Fibroblast of skin of back (primary cell): ENCODE measurements around the gene NPR2.
A peak's percentile ranks its signal among the peaks of the same experiment; 100 is the strongest.

ENCODE experiments used
- DNase-seq: peaks from one replicate; pipeline ENCODE4 v3.0.0-alpha.2; 2013

NPR2 gene

DNA sequence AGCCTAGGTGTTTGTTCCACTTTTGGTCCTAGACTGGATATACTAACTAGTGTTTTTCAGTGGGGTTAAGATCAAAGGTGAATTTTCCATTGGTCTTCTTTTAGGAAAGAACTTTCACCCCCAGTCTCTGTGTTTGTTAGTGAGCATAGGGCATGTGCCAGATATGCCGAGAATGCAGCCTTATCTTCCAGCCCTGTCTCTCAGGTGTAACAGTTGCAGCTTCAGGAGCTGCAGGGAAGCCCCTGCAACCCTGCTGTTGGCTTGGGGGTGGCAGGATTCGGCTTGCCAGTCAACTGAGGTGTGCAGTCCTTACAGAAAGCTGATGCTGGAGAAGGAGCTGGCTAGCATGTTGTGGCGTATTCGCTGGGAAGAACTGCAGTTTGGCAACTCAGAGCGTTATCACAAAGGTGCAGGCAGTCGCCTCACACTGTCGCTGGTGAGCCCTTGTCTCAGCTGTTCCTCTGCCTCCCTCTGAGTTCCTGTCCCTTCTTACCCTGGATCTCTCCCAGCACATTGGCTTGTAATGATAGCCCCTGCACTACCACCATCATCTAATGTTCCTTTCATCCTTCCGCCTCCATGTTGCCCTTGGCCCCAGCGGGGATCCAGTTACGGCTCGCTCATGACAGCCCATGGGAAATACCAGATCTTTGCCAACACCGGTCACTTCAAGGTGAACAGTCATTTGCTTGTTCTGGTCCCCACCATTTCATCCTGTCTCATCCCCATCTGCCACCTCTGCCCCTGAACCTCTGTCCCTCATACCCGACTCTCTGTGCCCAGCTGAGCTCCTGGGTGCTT, 10.1 kb downstream of the NPR2 start:
- DNase-seq: no peak

DNA sequence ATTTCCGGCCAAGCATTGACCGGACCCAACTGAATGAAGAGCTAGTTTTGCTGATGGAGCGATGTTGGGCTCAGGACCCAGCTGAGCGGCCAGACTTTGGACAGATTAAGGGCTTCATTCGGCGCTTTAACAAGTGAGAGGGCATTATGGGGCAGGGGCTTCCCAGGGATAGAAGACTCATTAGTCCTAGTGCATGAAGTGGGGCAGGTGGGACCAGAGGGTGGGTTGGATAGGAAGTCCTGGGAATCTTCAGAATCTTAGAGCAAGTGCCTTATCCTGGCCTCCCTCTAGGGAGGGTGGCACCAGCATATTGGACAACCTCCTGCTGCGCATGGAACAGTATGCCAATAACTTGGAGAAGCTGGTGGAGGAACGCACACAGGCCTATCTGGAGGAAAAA, 14.7 kb downstream of the NPR2 start:
- DNase-seq: no peak

DNA sequence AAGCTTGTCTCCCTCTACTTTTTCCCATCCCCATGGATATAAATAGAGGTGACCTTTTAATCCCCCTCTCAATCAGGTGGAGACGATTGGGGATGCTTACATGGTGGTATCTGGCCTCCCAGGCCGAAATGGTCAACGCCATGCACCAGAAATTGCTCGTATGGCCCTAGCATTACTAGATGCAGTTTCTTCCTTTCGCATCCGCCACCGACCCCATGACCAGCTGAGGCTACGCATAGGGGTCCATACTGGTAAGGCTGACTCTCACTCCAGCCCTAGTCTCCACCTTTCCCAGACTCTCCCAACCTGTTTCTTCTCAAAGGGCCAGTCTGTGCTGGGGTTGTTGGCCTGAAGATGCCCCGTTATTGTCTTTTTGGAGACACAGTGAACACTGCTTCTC, 17.0 kb downstream of the NPR2 start:
- no peak for DNase-seq

DNA sequence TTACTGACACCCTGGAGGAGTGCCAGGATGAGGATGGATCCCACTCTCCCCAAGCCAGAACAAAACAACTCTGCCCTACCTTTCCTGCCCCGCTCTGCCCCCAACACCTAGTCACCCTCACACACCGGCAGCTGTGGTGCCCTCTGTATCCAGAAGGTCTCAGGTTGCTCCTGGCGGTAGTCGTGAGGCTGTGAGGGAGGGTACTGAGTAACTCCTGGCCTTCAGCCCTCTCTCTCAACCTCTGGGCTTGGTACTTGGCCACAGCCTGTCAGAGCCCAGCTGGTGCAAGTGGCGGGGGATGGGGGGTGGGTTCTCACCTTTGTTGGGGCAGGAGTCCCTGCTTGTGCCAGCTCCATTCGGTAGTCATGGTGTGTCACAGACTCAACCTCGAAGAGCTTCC, 18.7 kb downstream of the NPR2 start:
- no peak for DNase-seq

DNA sequence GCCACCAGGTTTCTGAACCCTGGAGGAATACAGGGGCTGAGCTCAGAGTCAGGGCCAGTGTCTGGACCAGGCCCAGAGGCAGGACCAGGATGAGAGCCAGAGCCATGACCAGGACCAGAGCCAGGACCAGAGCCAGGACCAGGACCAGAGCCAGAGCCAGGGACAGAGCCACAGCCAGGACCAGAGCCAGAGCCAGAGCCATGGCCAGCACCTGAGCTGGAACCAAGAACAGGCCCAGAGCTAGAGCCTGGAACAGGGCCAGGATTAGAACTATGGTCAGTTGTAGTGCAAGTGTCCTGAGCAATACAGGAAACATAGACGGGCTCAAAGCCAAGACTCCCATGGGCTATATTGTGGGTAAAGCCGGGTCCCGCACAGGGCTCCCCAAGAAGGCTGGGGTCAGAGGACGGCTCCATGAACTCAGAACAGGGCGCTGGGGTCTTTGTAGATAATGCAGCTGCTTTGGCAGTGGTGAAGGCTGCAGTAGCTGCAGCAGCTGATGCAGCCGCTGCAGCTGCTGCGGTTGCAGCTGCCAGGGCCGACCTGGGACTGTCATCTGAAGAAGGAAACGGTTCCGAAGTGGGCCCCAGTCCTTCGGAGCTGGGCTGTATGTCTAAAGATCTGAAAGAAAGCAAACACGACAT, 20.1 kb downstream of the NPR2 start:
- no peak for DNase-seq

DNA sequence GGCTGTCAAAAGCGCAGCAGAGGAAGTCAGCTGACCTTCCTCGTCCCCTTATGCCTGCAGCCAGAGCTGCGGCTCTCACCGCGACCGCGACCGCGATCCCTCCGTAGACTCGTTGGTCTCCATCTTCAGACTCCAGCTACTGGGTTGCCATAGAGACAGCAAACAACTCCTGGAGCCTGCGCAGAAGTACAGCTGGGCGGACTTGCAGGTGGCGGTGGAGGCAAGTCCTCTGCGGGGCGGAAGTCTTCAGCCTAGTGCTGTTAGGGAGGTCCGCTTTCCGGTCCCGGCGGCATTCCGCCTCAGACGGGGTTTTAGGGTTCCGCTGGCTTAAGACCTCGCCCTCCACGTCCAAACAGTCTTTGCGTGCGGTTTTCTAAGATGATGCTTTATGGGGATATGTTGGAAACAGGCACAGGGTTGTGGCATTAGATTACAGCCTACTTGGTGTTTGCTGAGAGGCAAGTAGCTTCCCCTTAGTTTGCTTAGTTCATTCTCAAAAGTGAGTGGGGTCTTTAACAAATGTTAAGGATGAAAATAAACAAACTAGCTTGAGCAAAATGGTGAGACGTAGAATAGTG, 20.7 kb downstream of the NPR2 start, which contains the start of gene SPAG8:
Gene SPAG8 (minus strand): TSS at position 238 of the 578 bp plus-strand sequence. CDS start 115 bp downstream, at position 123.
- DNase-seq: peak; percentile 96

DNA sequence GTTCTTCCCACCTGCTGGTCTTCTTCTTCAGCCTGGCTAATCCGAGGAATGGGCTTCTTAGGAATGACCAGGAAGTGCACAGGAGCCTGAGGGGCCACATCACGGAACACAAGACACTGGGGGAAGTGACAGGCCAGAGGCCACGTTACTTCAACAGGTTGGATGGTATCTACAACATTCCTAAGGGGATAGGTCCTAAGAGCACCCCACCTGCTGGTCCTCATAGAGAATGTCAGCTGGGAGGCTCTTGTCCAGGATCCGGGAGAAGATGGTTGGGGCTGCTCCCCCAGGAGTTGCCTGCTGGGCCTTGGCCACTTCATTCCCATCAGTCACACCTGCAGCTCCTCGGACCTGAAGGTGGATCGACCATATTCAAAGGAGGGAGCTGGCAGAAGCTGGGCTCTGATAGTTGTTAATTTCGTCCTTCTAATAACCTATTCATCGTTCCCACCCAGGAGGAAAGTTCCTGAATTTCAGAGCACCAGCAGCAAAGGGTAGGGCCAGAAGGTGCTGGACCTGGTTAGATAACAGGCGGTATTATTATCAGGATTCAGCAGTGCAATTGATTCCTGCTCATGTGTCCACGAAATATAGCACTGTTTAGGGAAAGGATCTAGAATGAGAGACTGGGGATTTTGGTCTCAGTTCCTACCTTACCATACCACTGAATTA, 22.2 kb downstream of the NPR2 start:
- DNase-seq: peak; percentile 37

DNA sequence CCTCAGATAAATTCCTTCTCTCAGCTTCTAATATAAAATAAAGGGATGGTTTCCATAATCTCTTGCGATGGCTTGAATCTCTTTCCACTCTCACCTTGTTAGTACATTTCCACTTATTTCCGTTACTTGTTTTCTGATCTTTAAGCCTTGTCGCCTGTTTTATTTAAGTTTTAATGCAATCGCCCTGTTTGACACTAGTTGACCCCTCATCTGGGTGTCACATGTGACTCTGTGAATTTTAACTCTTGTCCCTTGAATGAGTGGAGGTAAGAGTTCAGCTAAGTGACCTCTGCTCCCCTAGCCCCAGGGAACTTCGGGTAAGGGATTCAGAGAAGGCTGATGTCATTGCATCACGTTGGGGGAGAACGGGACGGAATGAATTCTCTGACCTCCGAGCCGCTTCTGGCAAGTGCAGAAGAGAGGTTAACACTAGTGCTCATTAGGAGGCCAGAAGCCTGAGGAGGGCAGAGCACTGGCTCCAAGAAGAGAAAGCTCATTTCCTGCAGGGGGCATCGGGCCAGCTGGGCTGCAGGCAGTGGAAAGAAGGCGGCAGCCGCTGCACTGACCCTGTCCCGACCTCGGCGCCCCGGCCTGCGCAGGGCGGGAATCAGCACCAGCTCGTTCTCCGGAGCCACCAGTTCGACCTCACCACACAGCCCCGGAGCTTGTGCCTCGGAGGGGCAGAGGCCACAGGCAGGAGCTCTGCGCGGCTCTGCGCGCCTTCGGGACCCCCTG, 22.9 kb downstream of the NPR2 start:
- DNase-seq: peak; percentile 64

DNA sequence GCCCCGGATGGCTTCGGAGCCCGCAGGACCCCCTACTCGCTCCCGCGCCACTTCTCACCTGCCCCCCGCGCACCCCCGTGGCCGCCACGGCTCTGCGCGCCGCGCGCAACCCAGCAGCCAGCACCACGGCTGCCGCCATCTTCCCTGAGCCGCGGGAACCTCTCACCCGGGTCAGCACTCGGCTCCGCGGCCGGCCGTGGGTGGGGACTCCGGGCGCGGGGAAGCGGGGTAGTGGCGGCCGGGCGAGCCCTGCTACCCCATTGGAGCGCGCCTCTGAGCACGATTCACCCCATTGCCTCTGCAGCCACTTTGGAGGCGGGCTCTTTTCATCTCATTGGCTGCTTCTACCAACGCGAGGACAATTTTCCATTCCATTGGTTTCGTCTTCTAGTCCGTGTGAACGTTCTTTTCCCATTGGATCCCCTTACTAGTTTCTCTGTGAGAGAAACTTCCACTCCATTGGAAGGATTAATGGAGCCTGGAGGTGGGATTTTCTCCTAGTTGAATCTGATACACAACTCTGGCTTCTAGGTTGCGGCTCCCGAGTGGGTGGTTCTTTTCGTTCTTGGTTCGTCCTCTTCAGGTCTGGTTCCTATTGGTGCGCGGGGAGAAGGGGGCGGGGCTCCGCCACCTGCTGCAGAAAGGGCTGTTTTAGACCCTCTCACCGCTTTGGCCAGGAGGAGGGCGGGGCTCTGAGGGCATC, 23.6 kb downstream of the NPR2 start, which contains the start of gene HINT2:
Gene HINT2 (minus strand): TSS at position 202 of the 703 bp plus-strand sequence. CDS start 63 bp downstream, at position 139.
- peak; percentile 100 for DNase-seq

DNA sequence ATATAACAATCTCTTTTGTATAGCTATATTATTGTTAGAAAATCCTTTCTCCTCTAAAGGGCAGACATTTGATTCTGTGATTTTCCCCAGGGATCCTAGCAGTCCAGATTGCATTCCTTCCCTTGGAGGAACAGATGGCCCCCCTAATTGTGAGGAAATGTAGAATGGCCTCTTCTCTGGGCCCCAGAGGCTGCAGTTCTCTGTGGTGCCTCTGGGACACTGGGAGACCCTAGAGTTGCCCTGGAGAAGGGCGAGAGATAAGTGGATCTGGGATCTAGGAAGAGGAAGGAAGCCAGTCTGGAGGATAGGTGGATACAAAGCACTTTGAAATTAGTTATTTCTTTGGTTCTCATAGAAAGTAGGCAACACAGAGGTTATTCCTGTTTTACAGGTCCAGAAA, 25.3 kb downstream of the NPR2 start:
- DNase-seq: peak; percentile 29

DNA sequence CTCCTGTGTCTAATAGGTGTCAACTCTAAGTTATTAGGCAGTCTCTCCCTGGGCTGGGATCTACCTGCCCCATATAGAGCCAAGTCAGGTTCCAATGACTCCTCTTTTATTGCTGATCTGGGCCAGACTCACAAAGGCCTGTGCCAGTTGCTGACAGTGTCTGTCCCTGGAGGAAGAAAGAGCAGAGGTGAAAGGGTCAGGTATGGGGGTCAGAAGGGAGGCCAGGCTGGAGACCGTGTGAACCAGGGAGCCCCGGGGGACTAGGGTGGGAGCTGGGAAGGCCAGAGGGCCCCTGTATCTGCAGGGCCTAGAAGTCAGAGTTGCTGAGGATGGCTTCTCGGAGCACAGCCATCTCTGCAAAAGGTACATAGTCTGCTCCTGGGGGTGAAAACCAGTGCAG, 26.9 kb downstream of the NPR2 start:
- DNase-seq: no peak

DNA sequence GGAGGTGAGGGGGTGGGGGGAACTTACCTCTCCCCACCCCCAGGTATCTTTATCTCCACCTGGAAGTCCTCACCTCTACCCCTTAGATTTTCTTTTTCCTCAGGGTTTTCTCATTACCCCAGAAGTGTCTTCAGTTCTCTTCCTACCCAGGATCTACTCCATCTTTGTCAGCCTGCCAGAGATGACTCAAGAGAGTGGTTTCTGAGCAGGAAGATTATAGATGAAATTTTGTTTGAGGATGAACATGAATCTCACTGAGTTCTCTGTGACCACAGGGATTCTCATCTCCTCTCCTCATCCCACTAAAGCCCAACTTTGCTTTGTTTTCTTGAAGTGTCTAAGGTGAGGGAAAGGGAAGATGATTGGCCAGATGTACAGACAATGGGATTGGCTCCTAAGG, 28.7 kb downstream of the NPR2 start:
- DNase-seq: peak; percentile 72

DNA sequence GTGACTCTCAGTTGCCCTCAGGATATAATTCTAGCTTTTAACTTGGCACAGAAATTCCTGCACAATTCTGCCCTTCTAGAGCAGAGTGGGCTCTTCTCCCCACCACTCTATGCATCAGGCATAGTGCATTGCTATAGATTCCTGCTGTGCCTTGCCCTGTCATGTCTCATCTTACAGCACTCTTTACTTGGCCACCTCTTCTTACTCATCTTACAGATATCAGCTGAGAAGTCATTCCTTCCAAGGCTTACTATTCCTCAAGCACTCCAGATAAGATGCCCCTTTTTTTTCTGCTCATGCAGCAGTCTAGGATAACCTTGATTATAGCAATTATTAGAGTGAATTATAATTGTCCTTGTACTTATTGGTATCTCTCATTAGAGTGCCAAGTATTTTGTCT, 31.5 kb downstream of the NPR2 start:
- DNase-seq: no peak

DNA sequence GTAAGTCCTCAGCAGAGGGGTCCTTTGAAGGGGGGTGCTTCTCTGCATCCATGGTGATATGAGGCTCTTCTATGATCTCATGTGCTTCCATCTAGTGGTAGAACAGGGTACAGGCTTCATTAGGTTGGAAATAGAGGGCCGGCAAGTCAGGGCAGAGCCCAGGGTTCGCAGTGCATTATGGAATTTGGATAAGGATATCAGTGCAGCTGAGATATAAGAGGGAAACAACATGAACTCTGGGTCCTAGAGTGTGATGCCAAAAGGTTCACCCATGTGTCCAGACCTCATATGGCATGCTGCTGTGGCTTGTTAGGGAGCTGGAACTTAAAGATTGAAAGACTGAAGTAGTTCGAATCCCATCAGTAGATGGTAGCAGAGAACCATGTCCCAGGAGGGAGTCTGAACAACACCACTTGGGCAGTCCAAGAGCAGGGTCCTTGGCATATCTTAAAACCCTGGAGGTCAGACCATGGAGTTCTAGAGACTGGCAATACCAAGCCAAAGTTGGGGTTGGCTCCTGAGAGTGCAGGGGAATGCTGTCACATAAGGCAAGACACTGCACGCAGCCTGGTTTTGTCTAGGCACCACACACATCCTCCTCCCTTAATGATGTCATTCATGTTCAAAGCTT, 34.8 kb downstream of the NPR2 start:
- DNase-seq: peak; percentile 69

DNA sequence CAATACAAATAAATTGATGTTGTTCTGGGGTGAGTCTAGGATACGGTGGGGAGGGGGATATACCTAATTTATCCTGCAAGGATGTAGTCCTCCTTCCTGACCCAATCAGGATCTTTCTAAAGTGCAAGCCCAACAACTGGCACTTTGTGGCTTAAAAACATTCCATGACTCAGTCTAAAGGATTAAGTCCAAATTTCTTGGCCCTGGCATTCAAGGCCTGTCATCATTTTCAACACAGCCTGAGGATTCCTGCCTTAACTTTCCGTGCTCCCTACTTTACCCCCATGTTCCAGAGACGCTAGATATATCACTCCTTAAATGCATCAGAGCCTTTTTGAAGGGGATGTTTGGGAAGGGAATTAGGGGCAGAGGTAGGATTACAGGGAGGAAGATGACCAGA, 36.1 kb downstream of the NPR2 start:
- peak; percentile 67 for DNase-seq

DNA sequence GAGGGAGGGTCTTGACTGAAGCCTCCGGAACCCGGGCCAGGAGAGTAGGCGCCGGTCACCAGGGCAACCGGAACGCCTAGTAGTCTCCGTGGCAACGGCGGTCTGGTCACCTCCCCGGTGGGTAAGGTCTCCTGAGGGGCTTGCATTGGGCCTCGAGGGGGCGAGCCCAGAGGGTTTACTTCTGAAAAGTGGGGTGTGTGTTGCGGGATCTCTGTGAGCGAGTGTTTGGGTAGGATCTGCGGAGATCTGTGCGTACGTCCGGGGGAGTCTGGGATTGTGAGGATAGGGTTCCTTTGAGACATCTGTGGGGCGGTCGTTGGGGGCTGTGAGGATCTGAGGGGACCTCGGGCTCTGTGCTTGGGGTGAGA, 37.3 kb downstream of the NPR2 start, which contains the start of gene FAM221B:
Gene FAM221B (minus strand): TSS at position 17 of the 368 bp plus-strand sequence. CDS start 2,571 bp downstream, outside the sequence.
- DNase-seq: no peak

DNA sequence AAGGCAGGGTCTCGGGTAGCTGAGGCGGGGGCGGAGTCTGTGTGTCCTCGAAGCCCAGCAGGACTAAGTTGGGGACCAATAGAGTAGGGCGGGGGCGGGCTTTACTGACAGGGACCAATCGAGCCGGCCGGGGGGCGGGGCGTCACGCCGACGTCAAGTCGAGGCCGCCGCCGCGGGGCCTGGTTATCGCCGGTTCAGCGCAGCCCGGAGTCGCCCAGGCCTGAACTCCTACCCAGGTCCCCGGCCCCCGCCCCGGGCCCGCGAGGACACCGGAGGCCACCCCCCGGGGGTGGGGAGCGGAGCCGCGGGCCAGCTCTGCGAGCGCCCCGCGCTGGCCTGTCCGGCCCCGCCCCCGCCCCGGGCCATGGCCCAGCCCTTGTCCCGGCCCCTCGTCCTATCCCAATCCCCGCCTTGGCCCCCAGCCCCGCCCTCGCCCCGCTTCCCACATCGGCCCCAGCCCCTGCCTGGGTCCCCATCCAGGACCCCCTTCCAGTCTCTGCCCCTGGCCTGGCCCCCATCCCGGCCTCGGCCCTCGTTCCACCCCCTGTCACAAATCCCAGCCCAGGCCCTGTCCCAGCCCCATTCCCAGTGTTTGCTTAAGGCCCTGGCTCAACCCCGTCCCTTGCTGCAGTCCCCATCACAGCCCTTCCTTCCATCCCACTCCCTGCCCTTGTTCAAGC, 37.8 kb downstream of the NPR2 start, which contains the start of gene TMEM8B:
Gene TMEM8B (plus strand): TSS at position 145 of the 680 bp plus-strand sequence. CDS start 220 bp downstream, at position 365.
- peak; percentile 92 for DNase-seq

DNA sequence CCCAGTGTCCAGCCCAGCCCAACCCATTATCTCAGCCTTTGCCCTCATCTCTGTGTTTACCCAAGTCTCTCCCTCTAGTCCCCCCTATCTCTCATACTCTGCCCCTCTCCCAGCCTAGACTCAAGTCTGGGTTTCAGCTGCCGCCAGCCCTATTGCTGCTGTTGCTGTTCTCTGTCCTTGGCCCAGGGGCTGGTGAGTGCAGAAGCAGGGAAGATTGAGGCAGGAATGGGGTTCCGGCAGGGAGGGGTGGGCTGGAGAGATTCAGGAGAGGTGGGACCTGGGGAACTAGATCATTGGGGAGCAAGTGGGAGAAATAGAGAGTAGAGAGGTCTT, 38.3 kb downstream of the NPR2 start:
- peak; percentile 7 for DNase-seq

DNA sequence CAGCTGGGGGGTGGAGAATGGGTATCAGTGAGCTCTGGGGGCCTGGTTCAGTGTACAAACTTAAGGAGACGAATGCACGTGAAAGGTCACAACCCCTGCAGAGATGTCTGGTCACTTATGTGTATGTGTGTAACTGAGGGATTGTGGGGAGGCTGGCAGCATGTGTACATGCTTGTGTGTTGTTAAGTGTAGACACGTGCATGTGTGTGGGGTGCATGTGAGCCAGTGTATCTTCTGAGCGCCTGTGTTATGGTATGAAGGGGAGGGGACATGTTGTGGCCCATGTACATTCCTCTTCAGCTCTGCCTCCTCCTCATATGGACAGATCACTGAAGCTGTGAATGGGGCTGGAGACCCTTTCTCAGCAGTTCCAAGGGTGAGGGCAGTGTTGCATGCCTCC, 39.6 kb downstream of the NPR2 start:
- DNase-seq: no peak

DNA sequence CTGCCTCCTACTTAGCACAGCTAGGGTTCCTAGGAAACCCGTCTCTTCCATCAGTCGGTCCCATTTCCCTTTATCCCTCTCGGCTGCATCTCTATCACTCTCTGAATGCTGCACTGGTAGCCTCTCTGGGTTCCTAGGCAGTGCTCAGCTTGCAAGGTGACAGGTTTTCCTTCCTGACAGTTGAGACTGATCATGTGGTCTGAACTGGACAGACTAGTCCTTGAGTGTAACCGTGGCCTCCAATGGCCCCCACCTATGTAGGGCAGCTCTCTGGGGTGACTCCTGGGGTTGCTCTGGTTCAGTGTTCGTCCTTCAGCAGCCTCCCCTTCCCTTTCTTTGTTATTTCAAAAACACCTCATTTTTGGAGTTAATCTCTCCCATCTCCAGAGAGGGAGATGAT, 41.4 kb downstream of the NPR2 start:
- DNase-seq: no peak
